ENCODE measurements around the gene FCHO1.

DNA sequence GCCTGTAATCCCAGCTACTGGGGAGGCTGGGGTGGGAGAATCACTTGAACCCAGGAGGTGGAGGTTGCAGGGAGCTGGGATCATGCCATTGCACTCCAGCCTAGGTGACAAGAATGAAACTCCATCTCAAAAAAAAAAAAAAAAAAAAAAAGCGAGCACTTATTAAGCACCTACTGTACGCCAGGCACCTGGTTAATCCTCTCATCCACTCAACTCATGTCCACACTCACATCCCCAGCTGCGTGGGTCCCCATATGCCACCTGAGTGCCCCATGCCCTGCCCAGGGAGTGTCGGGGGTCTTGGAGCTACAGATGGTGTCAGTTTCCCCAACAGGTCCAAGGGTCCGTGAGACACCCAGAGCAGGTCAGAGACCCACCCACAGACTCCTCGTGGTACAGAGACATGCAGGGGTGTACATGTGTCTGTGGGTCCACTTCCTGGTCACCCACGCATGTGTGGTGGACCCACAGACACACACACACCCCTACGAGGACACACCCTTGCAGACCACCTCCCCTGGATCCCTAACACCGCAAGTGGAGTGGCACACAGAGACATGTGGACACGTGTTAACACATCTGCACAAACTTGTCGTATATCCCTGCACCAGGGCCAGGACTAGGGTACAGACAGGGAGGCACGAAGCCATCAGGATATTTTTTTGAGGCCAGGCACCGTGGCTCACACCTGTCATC lies 66.5 kb downstream of the FCHO1 start:
- TF ChIP-seq, protein P1, sequence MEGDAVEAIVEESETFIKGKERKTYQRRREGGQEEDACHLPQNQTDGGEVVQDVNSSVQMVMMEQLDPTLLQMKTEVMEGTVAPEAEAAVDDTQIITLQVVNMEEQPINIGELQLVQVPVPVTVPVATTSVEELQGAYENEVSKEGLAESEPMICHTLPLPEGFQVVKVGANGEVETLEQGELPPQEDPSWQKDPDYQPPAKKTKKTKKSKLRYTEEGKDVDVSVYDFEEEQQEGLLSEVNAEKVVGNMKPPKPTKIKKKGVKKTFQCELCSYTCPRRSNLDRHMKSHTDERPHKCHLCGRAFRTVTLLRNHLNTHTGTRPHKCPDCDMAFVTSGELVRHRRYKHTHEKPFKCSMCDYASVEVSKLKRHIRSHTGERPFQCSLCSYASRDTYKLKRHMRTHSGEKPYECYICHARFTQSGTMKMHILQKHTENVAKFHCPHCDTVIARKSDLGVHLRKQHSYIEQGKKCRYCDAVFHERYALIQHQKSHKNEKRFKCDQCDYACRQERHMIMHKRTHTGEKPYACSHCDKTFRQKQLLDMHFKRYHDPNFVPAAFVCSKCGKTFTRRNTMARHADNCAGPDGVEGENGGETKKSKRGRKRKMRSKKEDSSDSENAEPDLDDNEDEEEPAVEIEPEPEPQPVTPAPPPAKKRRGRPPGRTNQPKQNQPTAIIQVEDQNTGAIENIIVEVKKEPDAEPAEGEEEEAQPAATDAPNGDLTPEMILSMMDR (IDR thresholded peaks at IDR 0.05; ENCODE audit: insufficient read depth, low read length), result no peak
- TF ChIP-seq REST (IDR thresholded peaks at IDR 0.05; ENCODE audit: insufficient replicate concordance, low read depth), result no peak
- no peak for TF ChIP-seq POLR2AphosphoS5 (IDR thresholded peaks at IDR 0.05; ENCODE audit: low read depth)
- no peak for TF ChIP-seq SPI1 (IDR thresholded peaks at IDR 0.05; ENCODE audit: borderline replicate concordance, low read depth)
- TF ChIP-seq GABPA (IDR thresholded peaks at IDR 0.05; ENCODE audit: low read depth), result no peak

Measured in HL-60 (cell line).